Measurements from ENCODE around the gene DOCK8.

DOCK8 gene

DNA sequence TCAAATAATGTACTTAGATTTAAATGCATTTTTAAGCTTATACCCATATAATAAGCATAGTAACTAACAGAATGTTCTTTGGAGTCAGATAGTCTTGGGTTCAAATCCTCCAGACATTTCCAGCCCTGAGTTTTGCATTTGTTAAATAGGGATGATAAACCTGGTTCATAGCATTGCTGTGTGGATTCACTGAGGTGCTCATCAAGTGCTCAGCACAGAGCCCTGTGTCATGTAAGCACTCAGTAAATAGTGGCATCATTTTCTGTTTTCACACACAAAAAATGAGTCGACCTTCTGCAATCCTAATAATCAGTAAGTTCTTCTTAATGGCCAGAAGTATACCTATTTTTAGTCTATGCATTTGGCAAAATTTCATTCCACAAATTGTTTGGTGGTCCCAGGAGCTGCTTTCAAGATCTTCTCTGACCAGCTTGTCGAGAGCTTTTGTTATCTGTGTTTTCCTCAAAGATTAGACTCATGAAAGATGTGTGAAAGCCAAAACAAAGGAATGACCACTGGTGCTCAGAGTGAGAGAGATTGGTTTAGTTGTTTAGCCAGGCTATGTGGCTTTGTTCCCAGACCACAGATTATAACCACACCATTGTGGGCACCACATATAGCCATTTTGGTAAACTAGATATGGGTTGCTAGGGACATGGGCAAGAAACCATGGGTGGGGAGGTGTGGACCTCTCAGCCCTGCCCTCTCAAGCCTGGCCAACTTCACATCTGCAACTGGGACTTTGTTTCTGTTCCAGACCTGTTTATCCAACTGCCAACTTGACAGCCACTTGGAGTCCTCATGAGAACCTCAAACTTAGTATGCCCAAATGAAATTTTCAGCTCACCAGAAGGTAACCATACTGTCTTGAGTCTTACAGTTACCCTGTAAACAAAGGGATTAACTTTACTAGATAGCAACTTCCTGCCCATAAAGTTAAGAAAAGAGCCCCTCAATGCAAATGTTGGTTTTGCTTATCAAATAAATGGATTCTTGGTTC is 45.0 kb downstream of the DOCK8 start:
- no peak overlapping the region for H3K4me3 ChIP-seq (ENCODE audit: control insufficient read depth, low read depth, low read length)
- DNase-seq (ENCODE audit: low read depth), result no peak
- TF ChIP-seq, protein P1, sequence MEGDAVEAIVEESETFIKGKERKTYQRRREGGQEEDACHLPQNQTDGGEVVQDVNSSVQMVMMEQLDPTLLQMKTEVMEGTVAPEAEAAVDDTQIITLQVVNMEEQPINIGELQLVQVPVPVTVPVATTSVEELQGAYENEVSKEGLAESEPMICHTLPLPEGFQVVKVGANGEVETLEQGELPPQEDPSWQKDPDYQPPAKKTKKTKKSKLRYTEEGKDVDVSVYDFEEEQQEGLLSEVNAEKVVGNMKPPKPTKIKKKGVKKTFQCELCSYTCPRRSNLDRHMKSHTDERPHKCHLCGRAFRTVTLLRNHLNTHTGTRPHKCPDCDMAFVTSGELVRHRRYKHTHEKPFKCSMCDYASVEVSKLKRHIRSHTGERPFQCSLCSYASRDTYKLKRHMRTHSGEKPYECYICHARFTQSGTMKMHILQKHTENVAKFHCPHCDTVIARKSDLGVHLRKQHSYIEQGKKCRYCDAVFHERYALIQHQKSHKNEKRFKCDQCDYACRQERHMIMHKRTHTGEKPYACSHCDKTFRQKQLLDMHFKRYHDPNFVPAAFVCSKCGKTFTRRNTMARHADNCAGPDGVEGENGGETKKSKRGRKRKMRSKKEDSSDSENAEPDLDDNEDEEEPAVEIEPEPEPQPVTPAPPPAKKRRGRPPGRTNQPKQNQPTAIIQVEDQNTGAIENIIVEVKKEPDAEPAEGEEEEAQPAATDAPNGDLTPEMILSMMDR (conservative IDR thresholded peaks at IDR 0.05; ENCODE audit: control insufficient read depth, insufficient read depth, low read depth, low read length), result no peak

DNA sequence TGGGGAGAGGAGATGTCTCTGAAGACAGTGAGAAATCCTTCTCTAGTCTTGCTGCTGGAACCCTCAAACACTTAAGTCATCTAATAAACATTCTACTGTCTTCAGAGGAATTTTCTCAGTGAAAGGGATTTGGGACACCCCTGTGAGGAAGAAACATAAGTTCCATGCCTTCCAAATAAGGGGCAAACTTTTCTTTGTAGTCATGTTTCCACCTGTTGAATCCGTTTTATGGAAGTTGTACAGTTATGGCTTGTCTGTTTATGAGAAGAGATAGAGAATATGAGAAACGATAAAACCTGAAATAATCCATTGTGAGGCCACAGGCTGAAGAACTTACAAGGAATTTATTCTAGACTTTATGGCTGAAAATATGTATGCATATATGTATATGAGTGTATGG is 49.6 kb downstream of the DOCK8 start:
- TF ChIP-seq, protein P1 (conservative IDR thresholded peaks at IDR 0.05; ENCODE audit: control insufficient read depth, insufficient read depth, low read depth, low read length), result no peak
- no peak overlapping the region for H3K4me3 ChIP-seq (ENCODE audit: control insufficient read depth, low read depth, low read length)
- DNase-seq (ENCODE audit: low read depth), result no peak

GRCh38 chr9:265209-265870 is 50.7 kb downstream of the DOCK8 start:
- H3K4me3 ChIP-seq (ENCODE audit: control insufficient read depth, low read depth, low read length), result no peak overlapping the region
- DNase-seq (ENCODE audit: low read depth), result no peak
- TF ChIP-seq, protein P1 (conservative IDR thresholded peaks at IDR 0.05; ENCODE audit: control insufficient read depth, insufficient read depth, low read depth, low read length), result no peak

DNA sequence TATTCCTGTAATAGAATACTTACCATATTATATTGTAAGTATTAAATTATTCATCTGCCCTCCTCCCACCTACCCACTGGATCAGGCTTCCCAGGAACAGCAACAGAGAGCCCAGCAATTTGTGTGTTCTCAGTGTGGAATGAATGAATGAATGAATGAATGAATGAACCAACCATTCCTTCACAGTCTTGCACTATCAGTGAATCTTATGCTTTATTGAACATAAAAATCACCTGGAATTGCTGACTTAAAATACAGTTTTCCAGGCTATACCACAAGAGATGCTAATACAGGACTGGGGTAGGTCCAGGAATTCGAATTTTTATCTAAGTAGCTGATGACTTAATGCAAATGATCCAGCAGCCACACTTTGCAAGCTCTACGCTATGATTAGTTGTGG is 51.6 kb downstream of the DOCK8 start:
- no peak overlapping the region for H3K4me3 ChIP-seq (ENCODE audit: control insufficient read depth, low read depth, low read length)
- TF ChIP-seq, protein P1 (conservative IDR thresholded peaks at IDR 0.05; ENCODE audit: control insufficient read depth, insufficient read depth, low read depth, low read length), result no peak
- DNase-seq (ENCODE audit: low read depth), result no peak

DNA sequence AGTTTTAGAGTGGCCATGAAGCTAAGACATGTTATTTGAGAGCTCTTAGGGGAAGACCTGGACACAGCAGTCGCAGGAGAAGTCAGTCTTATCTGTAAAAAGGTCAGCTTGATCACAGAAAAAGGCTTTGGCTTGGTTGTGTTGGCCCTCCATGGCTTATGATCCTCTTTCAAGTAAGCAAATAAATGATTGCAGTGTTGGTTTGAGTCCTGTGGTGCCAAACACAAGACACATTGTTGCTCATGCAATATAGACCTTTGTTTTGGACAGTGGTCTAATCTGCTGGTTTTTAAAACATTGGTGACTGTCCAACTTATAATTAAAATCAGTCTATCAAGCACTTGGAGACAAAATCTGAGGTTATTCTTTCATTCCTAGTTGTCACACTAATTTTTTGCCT is 54.0 kb downstream of the DOCK8 start:
- TF ChIP-seq, protein P1 (conservative IDR thresholded peaks at IDR 0.05; ENCODE audit: control insufficient read depth, insufficient read depth, low read depth, low read length), result no peak
- H3K4me3 ChIP-seq (ENCODE audit: control insufficient read depth, low read depth, low read length), result no peak overlapping the region
- DNase-seq (ENCODE audit: low read depth), result no peak

GRCh38 chr9:269081-269711 is 54.5 kb downstream of the DOCK8 start:
- TF ChIP-seq, protein P1 (conservative IDR thresholded peaks at IDR 0.05; ENCODE audit: control insufficient read depth, insufficient read depth, low read depth, low read length), result no peak
- DNase-seq (ENCODE audit: low read depth), result no peak
- no peak overlapping the region for H3K4me3 ChIP-seq (ENCODE audit: control insufficient read depth, low read depth, low read length)
